Fibroblast of mammary gland (primary cell): ENCODE measurements around the gene RASGRP3.

Experiments
- DNase-seq: peaks from one replicate; pipeline ENCODE4 v3.0.0-alpha.2; 2010; ENCODE audit warnings: low read depth
- H3K4me3 ChIP-seq: 2 replicates; pipeline ENCODE4 v1.5.1; 2011; ENCODE audit warnings: low read depth, mild to moderate bottlenecking, low read length, moderate library complexity; ENCODE audit not compliant: control insufficient read depth
- CTCF ChIP-seq: conservative IDR thresholded peaks from 2 replicates; pipeline ENCODE4 v1.5.1; 2011; ENCODE audit warnings: low read depth, low read length, inconsistent platforms; ENCODE audit not compliant: control insufficient read depth, insufficient read depth

The RASGRP3 gene

GRCh38 chr2:33561872-33562271 is 85.4 kb downstream of the RASGRP3 start:
- H3K4me3 ChIP-seq: no peak overlapping the region
- DNase-seq: no peak
- no peak for TF ChIP-seq CTCF

DNA sequence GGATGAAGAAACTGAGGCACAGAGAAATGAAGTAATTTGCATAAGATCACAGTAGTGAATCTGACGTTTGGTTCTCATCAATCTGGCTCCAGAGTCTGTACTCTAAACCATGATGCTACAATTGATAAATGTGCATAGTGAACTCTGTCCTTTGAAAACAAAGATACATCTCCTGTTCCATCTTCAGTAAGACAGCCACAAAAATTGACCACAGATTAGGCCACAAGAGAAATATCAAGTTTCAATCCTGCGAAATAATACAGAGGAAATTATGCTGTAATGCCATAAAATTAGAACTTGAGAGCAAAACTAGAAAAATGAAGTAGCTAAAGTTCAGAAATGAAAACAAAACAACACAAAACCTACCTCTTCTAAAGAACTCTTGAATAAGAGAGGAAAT is 94.2 kb downstream of the RASGRP3 start:
- no peak for TF ChIP-seq CTCF
- DNase-seq: no peak
- H3K4me3 ChIP-seq: no peak overlapping the region

- TF ChIP-seq CTCF: no peak
- DNase-seq: no peak
These were observed 97.2 kb downstream of the RASGRP3 start for GRCh38 chr2:33573657-33574056.

DNA sequence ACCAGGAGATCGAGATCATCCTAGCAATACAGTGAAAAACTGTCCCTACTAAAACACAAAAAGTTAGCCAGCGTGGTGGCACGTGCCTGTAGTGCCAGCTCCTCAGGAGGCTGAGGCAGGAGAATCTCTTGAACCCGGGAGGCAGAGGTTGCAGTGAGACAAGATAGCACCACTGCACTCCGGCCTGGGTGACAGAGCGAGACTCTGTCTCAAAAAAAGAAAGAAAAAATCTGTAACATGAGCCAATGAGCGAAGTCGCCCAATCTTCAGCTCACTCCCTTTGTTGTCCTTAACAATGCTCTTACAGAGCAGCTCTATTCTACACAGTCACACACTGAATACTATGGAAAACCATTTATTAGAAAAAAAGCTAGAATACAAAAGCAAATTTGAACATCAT is 100.6 kb downstream of the RASGRP3 start:
- no peak for TF ChIP-seq CTCF
- no peak for DNase-seq
- H3K4me3 ChIP-seq: no peak overlapping the region

More at GRCh38 chr2:33573657-33574056, 97.2 kb downstream of the RASGRP3 start:
- H3K4me3 ChIP-seq: no peak overlapping the region

- peak; percentile 33 for DNase-seq
- no peak for TF ChIP-seq CTCF
- no peak overlapping the region for H3K4me3 ChIP-seq
These were observed 101.2 kb downstream of the RASGRP3 start for GRCh38 chr2:33577668-33578067.

DNA sequence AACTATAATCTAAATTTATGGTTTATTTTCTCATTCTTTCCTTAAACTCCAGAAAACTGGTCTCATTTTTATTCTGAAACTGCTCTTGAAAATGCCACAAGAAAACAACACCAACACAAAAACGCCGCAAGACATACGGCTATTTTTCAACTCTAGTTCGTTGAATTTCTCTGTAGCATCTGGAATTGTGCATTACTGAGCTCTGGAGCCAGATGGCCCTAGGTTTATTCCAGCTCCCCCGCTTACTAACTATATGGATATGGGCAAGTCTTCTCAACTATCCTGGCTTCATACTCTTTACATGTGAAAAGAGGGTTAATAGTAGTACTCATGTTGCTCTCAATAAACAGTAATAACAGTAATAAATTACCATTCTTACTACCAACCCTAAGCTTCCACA is 102.8 kb downstream of the RASGRP3 start:
- DNase-seq: no peak
- no peak overlapping the region for H3K4me3 ChIP-seq
- no peak for TF ChIP-seq CTCF

DNA sequence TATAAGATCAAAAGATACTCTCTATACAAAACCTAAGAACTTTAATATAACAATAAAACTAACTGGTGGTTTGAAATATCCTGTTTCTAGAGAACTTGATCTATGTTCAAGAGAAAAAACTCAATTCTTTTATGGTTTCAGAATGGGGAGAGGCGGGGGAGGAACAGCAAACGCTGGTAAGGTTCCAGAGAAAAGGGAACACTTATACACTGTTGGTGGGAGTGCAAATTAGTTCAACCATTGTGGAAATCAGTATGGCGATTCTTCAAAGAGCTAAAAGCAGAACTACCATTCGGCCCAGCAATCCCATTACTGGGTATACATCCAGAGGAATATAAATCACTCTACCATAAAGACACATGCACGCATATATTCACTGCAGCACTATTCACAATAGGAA is 105.4 kb downstream of the RASGRP3 start:
- no peak for DNase-seq
- TF ChIP-seq CTCF: no peak
- H3K4me3 ChIP-seq: no peak overlapping the region
